ENCODE data around the gene CCDC97. TPM values are rescaled to one million over a fixed set of nuclear protein-coding genes. Genes with fewer than 3 reads are reported as not detected.

Gene CCDC97
- total and polyA plus RNA-seq, 2 of the 8 experiments (the other 6 are each of a cell fraction or from before 2014, with no cell fraction given), result 19.8 to 27.1 TPM

DNA sequence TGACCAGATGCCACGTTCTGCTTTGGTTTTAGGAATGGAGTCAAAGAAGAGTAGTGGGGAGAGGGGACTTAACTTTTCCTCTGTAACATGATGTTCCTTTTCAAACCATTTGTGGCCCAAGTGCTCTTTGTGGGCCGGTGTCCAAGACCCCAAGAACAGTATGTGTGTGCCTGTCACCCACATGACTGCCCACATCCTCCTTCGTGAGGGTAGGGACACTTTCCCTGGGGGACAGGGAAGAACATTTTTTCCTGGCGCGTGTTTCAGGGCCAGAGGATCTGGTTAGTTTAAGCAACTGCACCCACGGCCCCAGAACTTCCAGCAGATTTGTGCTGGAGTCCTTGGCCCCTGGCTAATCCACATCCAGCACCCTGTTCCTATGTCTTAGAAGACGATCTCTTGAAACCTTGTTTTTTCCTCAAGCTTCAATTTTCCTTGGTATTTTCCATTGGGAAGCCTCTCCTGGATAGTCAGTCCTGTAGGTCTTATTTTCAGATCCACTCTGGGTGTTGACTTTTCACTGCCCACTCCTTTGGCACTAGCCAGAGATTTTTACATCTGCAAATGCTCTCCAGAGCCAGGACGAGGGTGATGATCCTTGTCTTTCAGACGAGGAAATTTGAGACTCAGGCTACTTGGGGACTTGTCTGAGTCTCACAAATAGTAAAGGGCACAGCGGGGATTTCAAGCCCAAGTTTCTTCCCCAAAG, 10.8 kb upstream of the CCDC97 start (continued):
- TF ChIP-seq POU5F1 (IDR thresholded peaks at IDR 0.05; ENCODE audit: low read depth, low read length), result no peak
- TF ChIP-seq SP1 (IDR thresholded peaks at IDR 0.05; ENCODE audit: low read depth, low read length), result no peak
- no peak for TF ChIP-seq CBX8 (IDR thresholded peaks at IDR 0.05; ENCODE audit: borderline replicate concordance, low read depth, low read length)
- TF ChIP-seq BCL11A (IDR thresholded peaks at IDR 0.05; ENCODE audit: low read depth in 2 of 2, low read length in 2 of 2), result no peak
- TF ChIP-seq, protein P1, sequence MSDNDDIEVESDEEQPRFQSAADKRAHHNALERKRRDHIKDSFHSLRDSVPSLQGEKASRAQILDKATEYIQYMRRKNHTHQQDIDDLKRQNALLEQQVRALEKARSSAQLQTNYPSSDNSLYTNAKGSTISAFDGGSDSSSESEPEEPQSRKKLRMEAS (IDR thresholded peaks at IDR 0.05), result no peak
- no peak for TF ChIP-seq NANOG (IDR thresholded peaks at IDR 0.05; ENCODE audit: insufficient read depth, low read depth, low read length, poor library complexity, severe bottlenecking)
- TF ChIP-seq NRF1 (IDR thresholded peaks at IDR 0.05; ENCODE audit: low read depth, low read length), result no peak
- no peak for TF ChIP-seq GTF2F1 (IDR thresholded peaks at IDR 0.05; ENCODE audit: borderline replicate concordance, low read depth, low read length)
- TF ChIP-seq RNF2 (IDR thresholded peaks at IDR 0.05; ENCODE audit: borderline replicate concordance, low read depth, low read length, missing control alignments, poor library complexity, severe bottlenecking), result no peak

All from H1 (cell line).